GM18858 (cell line): ENCODE measurements around the gene ABCA12.
A peak's percentile ranks its signal among the peaks of the same experiment; 100 is the strongest.
"Not testable (repeated sequence)": the region's sequence is repeated elsewhere in the genome, so short reads cannot be mapped to it uniquely, and the experiment has no call there.

Source experiments
- ATAC-seq: cut with Tn5 transposase; IDR thresholded peaks from one replicate; pipeline ENCODE4 v1.9.1; 2021; ENCODE audit not compliant: unreplicated experiment

Gene ABCA12

DNA sequence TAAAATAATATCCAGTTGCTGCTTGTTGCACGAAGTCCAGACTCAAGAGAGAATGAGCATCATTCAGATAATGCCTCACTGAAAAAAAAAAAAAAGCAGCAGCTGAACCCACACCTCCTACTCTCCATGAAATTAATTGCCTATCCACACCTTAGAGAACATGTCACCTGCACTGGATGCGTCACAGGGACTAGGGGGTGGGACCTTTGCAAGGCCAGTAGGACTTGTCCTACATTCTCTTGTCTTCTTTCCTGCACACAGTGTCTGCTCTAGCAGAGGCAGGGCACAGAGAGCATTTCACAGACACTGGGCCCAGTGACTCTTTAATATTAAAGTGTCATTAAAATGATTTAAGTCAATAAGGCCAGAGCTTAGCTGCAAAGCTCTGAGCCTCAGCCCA, at the start of gene ABCA12:
ABCA12 (minus strand) TSS at position 148 of the 400 bp plus-strand sequence. CDS start 418 bp downstream, outside the sequence.
- no peak for ATAC-seq

DNA sequence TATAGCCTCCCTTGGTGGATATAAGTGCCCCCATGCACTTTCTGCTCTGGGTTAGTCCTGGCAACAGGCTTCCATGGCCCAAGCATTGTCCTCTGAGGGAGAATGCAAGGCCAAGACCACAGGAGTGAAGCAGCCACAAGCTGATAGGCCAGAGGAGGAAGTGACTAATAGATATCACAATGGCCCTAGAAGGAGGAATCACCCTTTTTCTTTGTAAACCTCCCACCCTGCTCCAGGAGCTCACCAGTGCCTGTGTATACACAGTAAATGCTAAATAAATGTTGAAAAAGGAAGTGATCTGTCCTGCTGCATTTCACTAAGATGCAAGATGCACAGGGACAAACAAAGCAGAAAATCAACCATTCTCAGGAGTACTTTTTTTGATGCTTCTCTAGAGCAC, 49.7 kb upstream of the ABCA12 start:
- ATAC-seq: no peak

- no peak for ATAC-seq
Observed at GRCh38 chr2:215186021-215186420, 47.6 kb upstream of the ABCA12 start.

DNA sequence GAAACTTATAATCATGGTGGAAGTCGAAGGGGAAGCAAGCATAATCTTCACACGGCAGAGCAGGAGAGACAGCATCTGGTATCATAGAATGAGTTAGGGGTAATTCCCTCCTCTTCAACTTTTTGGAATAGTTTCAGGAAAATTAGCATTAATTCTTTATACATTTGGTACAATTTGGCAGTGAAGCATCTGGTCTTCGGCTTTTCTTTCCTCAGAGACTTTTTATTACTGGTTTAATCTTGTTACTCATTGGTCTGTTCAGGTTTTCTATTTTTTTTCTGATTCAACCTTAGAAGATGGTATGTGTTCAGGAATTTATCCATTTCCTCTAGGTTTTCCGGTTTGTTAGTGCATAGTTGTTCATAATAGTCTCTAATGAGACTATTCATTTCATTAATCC, 39.7 kb upstream of the ABCA12 start:
- no peak for ATAC-seq

- no peak for ATAC-seq
Observed at GRCh38 chr2:215171796-215172195, 33.4 kb upstream of the ABCA12 start.

DNA sequence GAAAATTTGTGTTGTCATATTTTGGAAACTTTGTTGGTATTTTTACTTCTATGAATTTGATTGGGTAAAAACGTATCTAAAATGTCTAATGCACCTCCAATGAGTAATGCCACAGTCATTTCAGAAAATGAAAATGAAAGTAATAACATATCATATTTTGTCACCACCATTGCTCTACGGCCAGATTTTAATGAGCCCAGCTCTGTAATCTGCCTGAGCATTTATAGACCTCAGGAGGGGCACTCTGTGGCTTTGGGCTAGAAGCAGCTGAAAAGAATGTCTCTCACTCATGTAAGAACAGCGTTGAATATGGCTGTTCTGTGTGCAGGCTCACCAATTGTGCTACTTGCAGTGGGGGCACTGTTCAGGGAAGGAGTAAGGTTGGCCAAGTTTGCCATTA, 32.7 kb upstream of the ABCA12 start:
- peak; percentile 82 for ATAC-seq

- ATAC-seq: not testable (repeated sequence)
Observed at GRCh38 chr2:215166505-215166904, 28.1 kb upstream of the ABCA12 start.

- ATAC-seq: not testable (repeated sequence)
Observed at GRCh38 chr2:215163319-215163718, 24.9 kb upstream of the ABCA12 start.

GRCh38 chr2:215161301-215161829, 22.9 kb upstream of the ABCA12 start:
- ATAC-seq: no peak

DNA sequence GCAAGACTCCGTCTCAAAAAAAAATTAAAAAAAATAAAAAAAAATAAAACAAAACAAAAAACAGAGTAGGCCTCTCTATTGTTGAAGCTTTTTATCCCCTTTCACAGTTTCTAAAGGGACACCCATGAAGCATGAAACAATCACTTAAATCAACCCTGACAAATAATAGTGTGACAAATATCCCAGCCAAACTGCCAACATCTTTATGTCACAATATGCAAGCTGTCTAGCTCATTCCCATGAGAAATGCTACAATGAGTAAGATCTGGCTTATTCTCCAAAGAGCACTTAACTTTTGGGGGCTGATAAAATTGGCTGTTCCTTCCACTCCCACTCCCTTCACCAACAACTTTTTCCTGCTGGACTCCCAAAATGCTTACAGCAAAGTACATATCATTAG, 21.7 kb upstream of the ABCA12 start:
- ATAC-seq: no peak

DNA sequence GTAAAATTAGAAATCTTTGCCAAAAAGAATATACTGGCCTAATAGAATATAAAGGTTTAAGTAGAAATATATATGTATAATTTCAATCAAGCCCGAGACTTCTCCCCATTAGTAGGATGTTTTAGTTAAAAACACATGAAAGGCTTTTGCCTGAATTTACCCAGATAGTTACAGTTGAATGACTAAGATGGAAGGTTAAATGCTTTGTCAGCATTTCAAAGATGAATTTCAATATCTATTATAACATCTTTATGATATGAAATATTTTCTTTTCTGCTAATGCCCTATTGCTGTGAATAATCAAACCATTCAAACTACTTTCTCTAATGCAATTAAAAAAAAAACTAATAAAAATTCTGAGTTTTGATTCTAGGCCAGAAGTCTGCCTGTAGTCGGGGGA, 18.0 kb upstream of the ABCA12 start:
- no peak for ATAC-seq

DNA sequence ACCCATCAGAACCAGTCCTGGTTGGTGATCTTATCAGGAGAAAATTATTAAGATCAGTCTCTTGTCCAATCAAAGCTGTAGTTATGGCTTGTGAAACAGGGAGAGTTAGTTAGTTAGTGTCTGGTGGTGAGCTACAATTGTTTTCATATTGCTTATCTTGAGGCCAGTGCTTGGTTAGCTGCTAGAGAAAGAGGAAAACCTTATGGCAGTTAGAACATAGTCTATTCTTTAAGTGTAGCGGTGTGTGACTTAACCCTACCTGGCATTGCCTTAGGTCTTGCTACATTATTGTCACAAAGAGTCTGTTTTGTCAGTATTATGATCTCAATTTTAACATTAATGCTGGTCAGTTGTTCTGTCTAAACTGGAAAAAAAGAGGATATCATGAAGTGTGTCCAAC, 11.5 kb upstream of the ABCA12 start:
- no peak for ATAC-seq

- ATAC-seq: no peak
Observed at GRCh38 chr2:215149486-215149885, 11.1 kb upstream of the ABCA12 start.

DNA sequence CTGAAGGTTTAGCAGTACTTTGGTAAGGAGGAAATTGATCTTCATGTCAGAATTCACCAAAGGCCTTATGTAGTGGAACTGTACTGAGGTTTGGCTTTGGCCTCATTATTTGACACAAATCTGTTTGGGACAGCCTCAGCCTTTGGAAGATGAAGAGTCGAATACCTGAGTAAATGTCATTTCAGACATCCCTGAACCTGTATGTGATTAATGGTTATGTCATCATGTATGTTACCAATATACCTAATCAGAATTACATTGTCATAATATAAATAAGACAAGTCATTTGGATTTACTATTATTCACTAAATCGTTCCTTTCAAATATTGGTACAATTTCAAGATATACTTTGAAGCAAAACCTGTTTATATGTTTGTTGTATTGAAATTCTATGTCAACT, 10.6 kb upstream of the ABCA12 start:
- ATAC-seq: no peak

GRCh38 chr2:215145611-215146010, 7.2 kb upstream of the ABCA12 start:
- no peak for ATAC-seq

- ATAC-seq: no peak
Observed at GRCh38 chr2:215144106-215144875, 5.9 kb upstream of the ABCA12 start.

DNA sequence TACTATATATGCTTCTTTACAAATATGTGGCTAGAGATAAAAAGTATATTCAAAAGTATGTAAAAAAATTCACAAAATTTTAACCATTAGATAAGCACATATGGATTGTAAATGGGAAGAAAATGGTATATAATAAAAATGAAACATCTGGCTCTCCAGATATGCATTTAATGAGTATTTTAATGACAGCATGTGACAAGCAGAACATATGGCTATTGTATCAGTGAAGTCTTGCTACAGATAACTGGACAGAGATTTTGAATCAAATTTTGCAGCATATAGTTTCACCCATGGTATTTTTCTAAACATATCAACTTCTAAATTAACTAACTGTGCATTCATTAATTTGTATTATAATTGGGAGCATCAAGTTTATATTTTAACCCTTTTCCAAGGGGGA, 5.0 kb upstream of the ABCA12 start:
- no peak for ATAC-seq

GRCh38 chr2:215141706-215142105, 3.3 kb upstream of the ABCA12 start:
- ATAC-seq: no peak

DNA sequence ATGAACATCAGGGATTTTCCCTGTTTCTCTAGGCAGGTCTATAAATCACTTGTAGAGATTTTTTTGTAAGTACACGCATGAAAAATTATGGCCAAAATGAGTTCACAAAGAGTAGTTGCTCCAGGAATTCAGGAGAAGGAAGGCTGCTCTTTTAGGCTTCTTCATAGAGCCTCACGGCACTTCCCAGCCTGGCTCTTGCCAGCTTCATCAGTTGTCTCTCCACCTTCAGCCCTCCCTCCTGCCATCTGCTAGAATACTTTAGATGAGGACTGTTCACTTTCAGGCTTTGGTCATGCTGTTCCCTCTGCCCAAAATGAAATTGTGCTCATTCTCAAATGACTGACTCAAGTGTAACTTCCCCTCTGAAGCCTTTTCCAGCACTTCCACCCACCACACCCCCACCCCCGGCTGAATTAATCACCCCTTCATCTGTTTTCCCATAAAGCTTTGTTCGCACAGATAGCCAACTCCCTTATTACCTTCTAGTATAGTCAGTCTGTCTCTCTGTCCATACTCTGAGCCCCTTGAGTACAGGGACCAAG, 1.8 kb upstream of the ABCA12 start:
- ATAC-seq: no peak

DNA sequence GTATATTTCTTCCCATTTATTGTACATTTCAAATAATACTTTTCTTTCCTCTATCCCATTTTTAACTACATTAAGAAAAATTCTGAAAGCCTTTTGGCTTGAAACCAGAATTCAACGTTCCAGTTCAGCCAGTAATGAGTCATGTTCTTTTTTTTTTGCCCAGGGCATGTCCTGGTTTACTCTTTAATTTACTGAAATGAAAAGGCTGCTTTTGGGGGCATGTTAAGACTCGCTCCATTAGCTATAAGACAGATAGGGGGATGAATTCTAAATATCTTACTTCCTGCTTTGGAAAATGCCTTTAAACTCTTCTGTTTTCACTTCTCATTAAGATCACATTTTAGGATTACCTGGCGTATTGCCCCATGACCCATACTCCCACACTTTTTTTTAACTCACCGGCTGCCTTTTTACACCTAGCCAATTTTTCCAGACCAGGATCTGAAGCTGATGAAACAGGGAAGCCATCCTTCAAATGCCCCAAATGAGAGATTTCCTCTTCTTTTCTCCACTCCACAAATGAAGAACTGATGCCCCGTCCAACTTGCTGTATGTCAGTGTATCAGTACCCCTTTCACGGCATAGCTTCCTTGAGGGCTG, 585 bp downstream of the ABCA12 start:
- peak; percentile 33 for ATAC-seq

DNA sequence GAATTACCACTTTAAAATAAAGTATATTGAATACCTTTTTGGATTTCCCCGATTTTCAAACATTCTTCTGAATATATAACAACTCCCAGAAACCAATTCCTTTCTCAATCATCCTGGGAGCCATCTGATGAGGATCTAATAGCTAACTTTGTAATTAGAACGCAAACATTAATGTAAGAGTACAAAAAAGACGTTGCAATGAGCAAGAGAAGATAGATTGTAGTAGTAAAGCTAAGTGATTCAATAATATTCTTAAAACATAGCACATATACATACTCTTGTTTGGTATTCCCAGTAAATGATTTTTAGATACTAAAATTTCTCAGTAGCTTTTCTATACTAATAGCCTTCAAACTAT, 1.1 kb downstream of the ABCA12 start:
- ATAC-seq: peak; percentile 1

DNA sequence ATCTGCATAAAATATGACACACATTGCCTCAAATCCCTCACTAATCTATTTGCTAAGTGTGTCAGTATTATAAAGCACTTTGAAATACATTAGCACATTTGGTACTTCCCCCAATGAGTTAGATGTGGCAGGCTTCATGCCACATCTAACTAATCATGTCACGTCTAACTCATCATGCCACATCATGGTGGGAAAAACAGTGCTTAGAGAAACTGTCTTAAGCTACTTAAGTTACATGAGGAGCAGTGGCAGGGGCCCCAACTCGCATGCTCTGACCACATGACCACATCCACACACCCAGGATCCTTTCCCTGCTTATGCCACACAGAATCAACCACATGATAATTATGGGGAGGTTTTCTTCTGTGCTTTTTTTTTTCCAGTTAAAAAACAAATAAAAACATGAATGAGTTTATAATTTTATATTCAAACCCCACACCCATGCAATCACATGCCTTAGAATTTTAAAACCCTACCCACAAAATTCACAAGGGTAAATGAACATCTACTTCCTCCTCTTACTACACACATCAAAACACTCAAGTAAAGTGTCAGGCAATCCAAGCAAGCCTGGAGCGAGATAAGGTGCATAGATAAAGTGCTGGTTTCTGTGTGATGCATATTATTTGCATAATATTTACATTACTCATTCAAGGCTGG, 1.6 kb downstream of the ABCA12 start:
- peak; percentile 51 for ATAC-seq
